Smooth muscle cell (in vitro differentiated cells): Measurements from ENCODE around the gene GALR2. TPM values are rescaled to one million over a fixed set of nuclear protein-coding genes. Genes with fewer than 3 reads are reported as not detected.
"Not testable (repeated sequence)": the region's sequence is repeated elsewhere in the genome, so short reads cannot be mapped to it uniquely, and the experiment has no call there.

Experiments used
- DNase-seq: peaks from one replicate; lab custom pipeline; 2025; ENCODE audit not compliant: unreplicated experiment; lab: John Stamatoyannopoulos, UW
- H2AFZ ChIP-seq: fragments of 200-600 bp; sonication (generic); 2 replicates; pipeline ENCODE4 v1.6.0; 2016; ENCODE audit warnings: antibody characterized with exemption, low read depth, mild to moderate bottlenecking
- H3F3A ChIP-seq: fragments of 200-600 bp; sonication (generic); 2 replicates; pipeline ENCODE4 v1.6.0; 2017; ENCODE audit warnings: antibody characterized with exemption, low read depth
- H3K27ac ChIP-seq: fragments of 200-600 bp; sonication (generic); 2 replicates; pipeline ENCODE4 v1.5.1; 2016; ENCODE audit warnings: low read depth, mild to moderate bottlenecking
- H3K27me3 ChIP-seq: fragments of 200-600 bp; sonication (generic); 2 replicates; pipeline ENCODE4 v1.6.1; 2016; ENCODE audit warnings: low read depth, mild to moderate bottlenecking
- H3K36me3 ChIP-seq: fragments of 200-600 bp; sonication (generic); 2 replicates; pipeline ENCODE4 v1.5.1; 2016; ENCODE audit warnings: low read depth
- H3K4me1 ChIP-seq: fragments of 200-600 bp; sonication (generic); 2 replicates; pipeline ENCODE4 v1.5.1; 2016; ENCODE audit warnings: low read depth
- H3K4me2 ChIP-seq: fragments of 200-600 bp; sonication (generic); 2 replicates; pipeline ENCODE4 v1.6.0; 2016; ENCODE audit warnings: mild to moderate bottlenecking
- H3K4me3 ChIP-seq: fragments of 200-600 bp; sonication (generic); 2 replicates; pipeline ENCODE4 v1.5.1; 2016; ENCODE audit warnings: mild to moderate bottlenecking
- H3K79me2 ChIP-seq: fragments of 200-600 bp; sonication (generic); 2 replicates; pipeline ENCODE4 v1.6.0; 2016; ENCODE audit warnings: low read depth, mild to moderate bottlenecking
- H3K9ac ChIP-seq: fragments of 200-600 bp; sonication (generic); 2 replicates; pipeline ENCODE4 v1.6.0; 2016; ENCODE audit warnings: low read depth
- H3K9me3 ChIP-seq: fragments of 200-600 bp; sonication (generic); replicated peaks from 2 replicates; pipeline ENCODE4 v1.5.1; 2016; ENCODE audit warnings: low read depth
- H4K20me1 ChIP-seq: fragments of 200-600 bp; sonication (generic); 2 replicates; pipeline ENCODE4 v1.6.0; 2016; ENCODE audit warnings: low read depth
- WGBS: methylation state at CpG from one replicate; pipeline ENCODE4 v1.1.7; 2016; ENCODE audit warnings: low lambda C conversion rate; 5-methylcytosine and 5-hydroxymethylcytosine counted together
- polyA plus RNA-seq: library from polyadenylated mRNA; unstranded; fragments of >200 nt; fragmentation: Nextera tagmentation; extraction: Ambion mirVana; gene quantifications from 2 replicates; pipeline ENCODE4 v1.2.1, GENCODE V29; 2016
- total RNA-seq: library from RNA; depleted of rRNA; stranded (reverse); fragments of >200 nt; gene quantifications from 2 replicates; pipeline ENCODE4 v1.2.3, GENCODE V29; 2014
- TF ChIP-seq, protein P1 (sequence below): fragments of 200-600 bp; sonication (generic); IDR thresholded peaks from 2 replicates; pipeline ENCODE4 v1.5.1; 2017; ENCODE audit warnings: borderline replicate concordance, mild to moderate bottlenecking, antibody characterized with exemption; ENCODE audit not compliant: insufficient read depth, poor library complexity, severe bottlenecking

The GALR2 gene
- total and polyA plus RNA-seq, 2 experiments from 2014 or later = not detected

DNA sequence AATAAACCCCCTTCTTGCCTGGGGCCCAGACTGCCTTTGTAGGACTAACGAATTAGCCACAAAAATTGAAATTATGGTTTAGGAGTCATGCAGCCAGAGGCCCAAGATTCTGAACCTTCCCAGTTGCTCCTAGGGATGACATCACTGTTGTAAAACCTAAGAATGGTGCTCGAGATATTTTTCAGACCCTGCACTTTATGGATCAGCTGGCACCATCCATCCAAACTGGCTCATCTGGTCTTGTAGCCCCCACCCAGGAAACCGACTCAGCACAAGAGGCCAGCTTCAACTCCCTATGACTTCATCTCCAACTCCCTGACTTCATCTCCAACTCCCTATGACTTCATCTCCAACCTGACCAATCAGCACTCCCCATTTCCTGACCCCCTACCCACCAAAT lies 36.5 kb upstream of the GALR2 start:
- Histone ChIP-seq H3F3A (peaks cover 4% of the 10 kb centered on the region), H3K4me3 (no peak overlapping the region), H2AFZ (no peak overlapping the region), H3K27me3 (no peaks in the 10 kb centered on the region), H3K36me3 (peaks cover 3% of the 10 kb centered on the region), H3K4me2 (no peak overlapping the region), H3K27ac (peak overlapping the region; percentile 40), H4K20me1 (peaks cover 19% of the 10 kb centered on the region), H3K9ac (no peak overlapping the region), H3K4me1 (peaks cover 11% of the 10 kb centered on the region), H3K9me3 (no peaks in the 10 kb centered on the region), H3K79me2 (no peaks in the 10 kb centered on the region)
- TF ChIP-seq, protein P1, sequence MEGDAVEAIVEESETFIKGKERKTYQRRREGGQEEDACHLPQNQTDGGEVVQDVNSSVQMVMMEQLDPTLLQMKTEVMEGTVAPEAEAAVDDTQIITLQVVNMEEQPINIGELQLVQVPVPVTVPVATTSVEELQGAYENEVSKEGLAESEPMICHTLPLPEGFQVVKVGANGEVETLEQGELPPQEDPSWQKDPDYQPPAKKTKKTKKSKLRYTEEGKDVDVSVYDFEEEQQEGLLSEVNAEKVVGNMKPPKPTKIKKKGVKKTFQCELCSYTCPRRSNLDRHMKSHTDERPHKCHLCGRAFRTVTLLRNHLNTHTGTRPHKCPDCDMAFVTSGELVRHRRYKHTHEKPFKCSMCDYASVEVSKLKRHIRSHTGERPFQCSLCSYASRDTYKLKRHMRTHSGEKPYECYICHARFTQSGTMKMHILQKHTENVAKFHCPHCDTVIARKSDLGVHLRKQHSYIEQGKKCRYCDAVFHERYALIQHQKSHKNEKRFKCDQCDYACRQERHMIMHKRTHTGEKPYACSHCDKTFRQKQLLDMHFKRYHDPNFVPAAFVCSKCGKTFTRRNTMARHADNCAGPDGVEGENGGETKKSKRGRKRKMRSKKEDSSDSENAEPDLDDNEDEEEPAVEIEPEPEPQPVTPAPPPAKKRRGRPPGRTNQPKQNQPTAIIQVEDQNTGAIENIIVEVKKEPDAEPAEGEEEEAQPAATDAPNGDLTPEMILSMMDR = no peak
- WGBS = 56% methylated on average over 3 of the region's 3 CpGs
- no peak for DNase-seq

GRCh38 chr17:76039121-76039520 lies 35.5 kb upstream of the GALR2 start:
- Histone ChIP-seq H3K36me3 (peaks cover 3% of the 10 kb centered on the region), H3K9me3 (no peaks in the 10 kb centered on the region), H3K27ac (no peak overlapping the region)

GRCh38 chr17:76040376-76040775 lies 34.2 kb upstream of the GALR2 start:
- Histone ChIP-seq H2AFZ (no peak overlapping the region), H4K20me1 (peaks cover 30% of the 10 kb centered on the region), H3K4me1 (peaks cover 11% of the 10 kb centered on the region), H3K4me2 (no peak overlapping the region), H3F3A (peaks cover 4% of the 10 kb centered on the region), H3K9me3 (no peaks in the 10 kb centered on the region), H3K9ac (no peak overlapping the region), H3K27ac (no peak overlapping the region), H3K79me2 (no peaks in the 10 kb centered on the region), H3K36me3 (peaks cover 3% of the 10 kb centered on the region), H3K27me3 (no peaks in the 10 kb centered on the region), H3K4me3 (no peak overlapping the region)
- TF ChIP-seq, protein P1 = no peak
- 84% methylated on average over 6 of the region's 6 CpGs for WGBS
- no peak for DNase-seq

More at GRCh38 chr17:76039121-76039520, 35.5 kb upstream of the GALR2 start:
- Histone ChIP-seq H3F3A (peaks cover 4% of the 10 kb centered on the region), H2AFZ (no peak overlapping the region), H3K9ac (no peak overlapping the region), H3K79me2 (no peaks in the 10 kb centered on the region), H4K20me1 (peaks cover 24% of the 10 kb centered on the region), H3K4me3 (no peak overlapping the region), H3K27me3 (no peaks in the 10 kb centered on the region), H3K4me2 (no peak overlapping the region), H3K4me1 (peaks cover 11% of the 10 kb centered on the region)
- TF ChIP-seq, protein P1 = no peak
- WGBS = 98% methylated on average over 6 of the region's 6 CpGs
- DNase-seq = no peak

DNA sequence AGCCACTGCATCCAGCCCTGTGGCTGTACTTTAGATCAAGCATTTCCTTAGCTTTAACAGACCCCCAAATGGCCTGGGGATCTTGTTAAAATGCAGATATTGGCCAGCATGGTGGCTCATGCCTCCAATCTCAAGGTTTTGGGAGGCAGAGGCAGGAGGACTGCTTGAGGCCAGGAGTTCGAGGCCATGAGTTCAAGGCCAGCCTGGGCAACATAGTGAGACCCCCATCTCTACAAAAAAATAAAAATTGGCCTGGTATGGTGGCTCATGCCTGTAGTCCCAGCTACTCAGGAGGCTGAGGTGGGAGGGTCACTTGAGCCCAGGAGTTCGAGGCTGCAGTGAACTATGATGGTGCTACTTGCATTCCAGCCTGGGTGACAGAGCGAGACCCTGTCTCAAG lies 31.7 kb upstream of the GALR2 start:
- not testable (repeated sequence) for DNase-seq, H3K27ac ChIP-seq, H3K79me2 ChIP-seq, H3K4me2 ChIP-seq, H3K4me1 ChIP-seq, H2AFZ ChIP-seq, H3K4me3 ChIP-seq, H3K9me3 ChIP-seq, H3K27me3 ChIP-seq, H3K9ac ChIP-seq, H3F3A ChIP-seq
- H4K20me1 ChIP-seq = peaks cover 39% of the 10 kb centered on the region
- H3K36me3 ChIP-seq = peaks cover 11% of the 10 kb centered on the region
- 100% methylated on average over 3 of the region's 3 CpGs for WGBS

DNA sequence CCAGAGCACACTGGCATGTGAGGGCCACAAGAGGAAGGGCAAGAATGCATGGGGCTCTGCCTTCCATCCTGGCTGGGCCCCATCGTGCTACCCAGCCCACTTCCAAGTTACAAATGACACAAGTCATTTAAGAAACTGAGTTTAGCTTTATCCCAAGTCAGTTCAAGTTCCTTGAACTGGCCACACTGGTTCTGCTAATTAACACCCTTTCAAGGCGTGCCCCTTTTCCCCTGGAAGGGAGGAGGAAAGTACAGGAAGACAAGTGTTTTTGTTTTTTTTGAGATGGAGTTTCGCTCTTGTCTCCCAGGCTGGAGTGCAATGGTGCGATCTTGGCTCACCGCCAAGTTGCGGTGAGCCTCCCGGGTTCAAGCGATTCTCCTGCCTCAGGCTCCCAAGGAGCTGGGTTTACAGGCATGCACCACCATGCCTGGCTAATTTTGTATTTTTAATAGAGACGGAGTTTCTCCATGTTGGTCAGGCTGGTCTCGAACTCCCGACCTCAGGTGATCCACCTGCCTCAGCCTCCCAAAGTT lies 30.0 kb upstream of the GALR2 start:
- not testable (repeated sequence) for H3K9me3 ChIP-seq, H3K4me2 ChIP-seq, H3K27ac ChIP-seq, H3K4me1 ChIP-seq, DNase-seq, H3K4me3 ChIP-seq, H2AFZ ChIP-seq, H3K79me2 ChIP-seq, H3K27me3 ChIP-seq, H3F3A ChIP-seq, H3K36me3 ChIP-seq, H3K9ac ChIP-seq
- H4K20me1 ChIP-seq = peaks cover 55% of the 10 kb centered on the region
- 94% methylated on average over 11 of the region's 11 CpGs for WGBS
